Measurements from ENCODE around the gene MAPK10. TPM values are rescaled to one million over a fixed set of nuclear protein-coding genes. Genes with fewer than 3 reads are reported as not detected.

Gene MAPK10
- total RNA-seq, 1 experiment from 2014 or later = 4.7 TPM

GRCh38 chr4:86118711-86119110, 241.1 kb downstream of the MAPK10 start:
- H3K23ac ChIP-seq (ENCODE audit: insufficient read length, low read depth, low read length) = no peak overlapping the region
- no peak overlapping the region for H2BK5ac ChIP-seq (ENCODE audit: insufficient read length, low read length)
- no peak overlapping the region for H2AFZ ChIP-seq (ENCODE audit: low read length)
- H4K20me1 ChIP-seq (ENCODE audit: control insufficient read depth, insufficient read depth, insufficient read length) = no peaks in the 10 kb centered on the region
- H3K14ac ChIP-seq (ENCODE audit: insufficient read depth, low read length) = no peak overlapping the region
- no peak for DNase-seq
- no peak overlapping the region for H3K4me2 ChIP-seq (ENCODE audit: insufficient read depth, insufficient read length, low read length)
- no peaks in the 10 kb centered on the region for H3K4me1 ChIP-seq (ENCODE audit: insufficient read depth, low read length)
- H3K4me3 Mint-ChIP-seq = no peak overlapping the region
- no peak overlapping the region for H2BK15ac ChIP-seq (ENCODE audit: low read depth, low read length)
- H3K79me2 ChIP-seq (ENCODE audit: insufficient read depth, low read length) = no peaks in the 10 kb centered on the region
- H4K5ac ChIP-seq (ENCODE audit: insufficient read length, low read depth, low read length) = no peak overlapping the region
- no peaks in the 10 kb centered on the region for H3K4me1 Mint-ChIP-seq
- no peak overlapping the region for H3K4ac ChIP-seq (ENCODE audit: low read depth, low read length)
- no peaks in the 10 kb centered on the region for H3K9me3 ChIP-seq (ENCODE audit: control insufficient read depth, low read depth, low read length)
- no peak overlapping the region for H3T11ph ChIP-seq (ENCODE audit: low read length)
- no peaks in the 10 kb centered on the region for H3K27me3 Mint-ChIP-seq (ENCODE audit: low read depth)
- H3K27me3 ChIP-seq (ENCODE audit: insufficient read depth, low read length) = no peaks in the 10 kb centered on the region
- H4K91ac ChIP-seq (ENCODE audit: insufficient read length, low read depth, low read length) = no peak overlapping the region
- H2BK120ac ChIP-seq (ENCODE audit: low read depth, low read length, poor library complexity, severe bottlenecking) = no peak overlapping the region
- peaks cover 0 to 3% of the 10 kb centered on the region in 2 experiments; a peak in 3 of 5 replicates for H3K9me3 Mint-ChIP-seq
- no peaks in the 10 kb centered on the region for H3K79me1 ChIP-seq (ENCODE audit: insufficient read depth, low read depth, low read length, poor library complexity, severe bottlenecking)
- H3K23me2 ChIP-seq (ENCODE audit: insufficient read length, low read depth, low read length, poor library complexity, severe bottlenecking) = no peaks in the 10 kb centered on the region
- H3K9ac ChIP-seq (ENCODE audit: extremely low read depth, insufficient read length, low read length) = no peak overlapping the region
- TF ChIP-seq CTCF (conservative IDR thresholded peaks at IDR 0.05) = no peak
- H3K56ac ChIP-seq (ENCODE audit: insufficient read length, low read depth, low read length) = no peak overlapping the region
- peaks cover 0 to 6% (median 0%) of the 10 kb centered on the region in 3 experiments; a peak in 2 of 7 replicates for H3K36me3 Mint-ChIP-seq (ENCODE audit: insufficient read depth in 1 of 3, low read depth in 3 of 3)
- H2AK5ac ChIP-seq (ENCODE audit: insufficient read length, low read length) = no peak overlapping the region
- no peak overlapping the region for H3K18ac ChIP-seq (ENCODE audit: insufficient read length, low read depth, low read length)
- H3K27ac ChIP-seq (ENCODE audit: insufficient read length, low read depth, low read length) = no peak overlapping the region
- no peak overlapping the region for H2BK20ac ChIP-seq (ENCODE audit: low read depth, low read length, poor library complexity, severe bottlenecking)
- no peak overlapping the region for H2BK12ac ChIP-seq (ENCODE audit: insufficient read length, low read depth, low read length)
- H3K27ac Mint-ChIP-seq = no peak overlapping the region
- no peak overlapping the region for H4K8ac ChIP-seq (replicated peaks; ENCODE audit: insufficient read length, low read depth, low read length)
